Measurements from ENCODE around the gene BCL3. TPM values are rescaled to one million over a fixed set of nuclear protein-coding genes. Genes with fewer than 3 reads are reported as not detected.
A peak's percentile ranks its signal among the peaks of the same experiment; 100 is the strongest.
"Not testable (repeated sequence)": the region's sequence is repeated elsewhere in the genome, so short reads cannot be mapped to it uniquely, and the experiment has no call there.

The BCL3 gene
- total RNA-seq, 2 donors from 2014 or later: 1.8 to 6.2 TPM

GRCh38 chr19:44779150-44779549, 30.6 kb downstream of the BCL3 start:
- Mint-ChIP-seq H3K4me3 (peak overlapping the region; percentile 23), H3K9me3 (no peaks in the 10 kb centered on the region), H3K4me1 (peaks cover under 1% of the 10 kb centered on the region), H3K36me3 (ENCODE audit: low read depth) (no peaks in the 10 kb centered on the region), H3K27me3 (ENCODE audit: insufficient read depth) (peaks cover 6% of the 10 kb centered on the region), H3K27ac (no peak overlapping the region)
- Histone ChIP-seq H3K9me3 (ENCODE audit: control insufficient read depth, low read length) (no peaks in the 10 kb centered on the region), H3K4me3 (ENCODE audit: low read length) (no peak overlapping the region), H3K4me1 (ENCODE audit: control insufficient read depth, insufficient read depth, low read length) (no peaks in the 10 kb centered on the region), H3K27ac (ENCODE audit: low read depth, low read length) (no peak overlapping the region), H3K27me3 (ENCODE audit: control insufficient read depth, insufficient read depth, low read length, poor library complexity, severe bottlenecking) (no peaks in the 10 kb centered on the region), H3K9ac (ENCODE audit: extremely low read depth, low read length, poor library complexity, severe bottlenecking) (no peak overlapping the region), H3K36me3 (ENCODE audit: control insufficient read depth, insufficient read depth, low read length) (no peaks in the 10 kb centered on the region)
- WGBS, 2 experiments (ENCODE audit: insufficient coverage in 1 of 2, insufficient read length in 1 of 2): 90 to 100% methylated on average over 1 to 2 of the region's 2 CpGs
- DNase-seq: no peak
- no peak for TF ChIP-seq CTCF (conservative IDR thresholded peaks at IDR 0.05)

GRCh38 chr19:44781694-44782093, 33.2 kb downstream of the BCL3 start:
- not testable (repeated sequence) for H3K9me3 ChIP-seq (ENCODE audit: control insufficient read depth, low read length); H3K36me3 ChIP-seq (ENCODE audit: control insufficient read depth, insufficient read depth, low read length); H3K27me3 ChIP-seq (ENCODE audit: control insufficient read depth, insufficient read depth, low read length, poor library complexity, severe bottlenecking); H3K9me3 Mint-ChIP-seq; DNase-seq; H3K27me3 Mint-ChIP-seq (ENCODE audit: insufficient read depth); H3K36me3 Mint-ChIP-seq (ENCODE audit: low read depth); H3K4me3 ChIP-seq (ENCODE audit: low read length); H3K27ac Mint-ChIP-seq; H3K27ac ChIP-seq (ENCODE audit: low read depth, low read length); H3K4me3 Mint-ChIP-seq; H3K9ac ChIP-seq (ENCODE audit: extremely low read depth, low read length, poor library complexity, severe bottlenecking); H3K4me1 Mint-ChIP-seq; H3K4me1 ChIP-seq (ENCODE audit: control insufficient read depth, insufficient read depth, low read length)
- 96% methylated on average over 2 of the region's 2 CpGs; no CpG with 5 or more reads in 1 of the 2 experiments for WGBS, 2 experiments (ENCODE audit: insufficient coverage in 1 of 2, insufficient read length in 1 of 2)

GRCh38 chr19:44782729-44783128, 34.2 kb downstream of the BCL3 start:
- Histone ChIP-seq H3K9me3 (ENCODE audit: control insufficient read depth, low read length) (no peaks in the 10 kb centered on the region), H3K27me3 (ENCODE audit: control insufficient read depth, insufficient read depth, low read length, poor library complexity, severe bottlenecking) (no peaks in the 10 kb centered on the region), H3K4me1 (ENCODE audit: control insufficient read depth, insufficient read depth, low read length) (no peaks in the 10 kb centered on the region), H3K9ac (ENCODE audit: extremely low read depth, low read length, poor library complexity, severe bottlenecking) (no peak overlapping the region), H3K36me3 (ENCODE audit: control insufficient read depth, insufficient read depth, low read length) (no peaks in the 10 kb centered on the region), H3K27ac (ENCODE audit: low read depth, low read length) (no peak overlapping the region), H3K4me3 (ENCODE audit: low read length) (no peak overlapping the region)
- no peaks in the 10 kb centered on the region for H3K27me3 Mint-ChIP-seq (ENCODE audit: insufficient read depth)
- H3K4me3 Mint-ChIP-seq: no peak overlapping the region
- no peak overlapping the region for H3K27ac Mint-ChIP-seq
- peaks cover 6% of the 10 kb centered on the region for H3K4me1 Mint-ChIP-seq
- no peaks in the 10 kb centered on the region for H3K36me3 Mint-ChIP-seq (ENCODE audit: low read depth)
- no peaks in the 10 kb centered on the region for H3K9me3 Mint-ChIP-seq
- 94 to 98% methylated on average over 2 to 4 of the region's 5 CpGs for WGBS, 2 experiments (ENCODE audit: insufficient coverage in 1 of 2, insufficient read length in 1 of 2)
- no peak for DNase-seq
- TF ChIP-seq CTCF (conservative IDR thresholded peaks at IDR 0.05): peak; percentile 54

- WGBS, 2 experiments (ENCODE audit: insufficient coverage in 1 of 2, insufficient read length in 1 of 2): 93 to 94% methylated on average over 4 of the region's 4 CpGs
- no peaks in the 10 kb centered on the region for H3K36me3 ChIP-seq (ENCODE audit: control insufficient read depth, insufficient read depth, low read length)
- no peaks in the 10 kb centered on the region for H3K4me1 ChIP-seq (ENCODE audit: control insufficient read depth, insufficient read depth, low read length)
- H3K27ac ChIP-seq (ENCODE audit: low read depth, low read length): no peak overlapping the region
- H3K27me3 ChIP-seq (ENCODE audit: control insufficient read depth, insufficient read depth, low read length, poor library complexity, severe bottlenecking): no peaks in the 10 kb centered on the region
- Mint-ChIP-seq H3K27ac (no peak overlapping the region), H3K4me1 (peaks cover 6% of the 10 kb centered on the region), H3K4me3 (no peak overlapping the region), H3K36me3 (ENCODE audit: low read depth) (no peaks in the 10 kb centered on the region), H3K27me3 (ENCODE audit: insufficient read depth) (no peaks in the 10 kb centered on the region), H3K9me3 (no peaks in the 10 kb centered on the region)
- no peak overlapping the region for H3K9ac ChIP-seq (ENCODE audit: extremely low read depth, low read length, poor library complexity, severe bottlenecking)
- no peak overlapping the region for H3K4me3 ChIP-seq (ENCODE audit: low read length)
- no peak for DNase-seq
- no peaks in the 10 kb centered on the region for H3K9me3 ChIP-seq (ENCODE audit: control insufficient read depth, low read length)
- TF ChIP-seq CTCF (conservative IDR thresholded peaks at IDR 0.05): no peak
Measured at GRCh38 chr19:44783545-44783944, 35.0 kb downstream of the BCL3 start.

Data from endodermal cell (in vitro differentiated cells).